Panc1 (cell line): ENCODE results near the gene CSRP3. TPM values are rescaled to one million over a fixed set of nuclear protein-coding genes. Genes with fewer than 3 reads are reported as not detected.

Experiments used
- ATAC-seq: fragments of 200-7000 bp; cut with Tn5 transposase; 2 replicates; pipeline ENCODE4 v1.9.1; 2020; ENCODE audit warnings: mild to moderate bottlenecking, moderate library complexity
- BruUV-seq: library from RNA; stranded (reverse); fragments of 400-500 nt; replicated peaks from 2 replicates; lab custom pipeline; 2021; lab: Mats Ljungman, UMichigan
- CTCF ChIA-PET: fragments of 300-600 bp; sonication (Branson Sonifier 250); formaldehyde crosslinking; loops from one replicate; lab custom pipeline; 2022; ENCODE audit warnings: antibody characterized with exemption; lab: Charles Lee
- POLR2A ChIA-PET: fragments of 300-600 bp; sonication (Branson Sonifier 250); formaldehyde crosslinking; loops from one replicate; lab custom pipeline; 2022; ENCODE audit warnings: antibody characterized with exemption; lab: Charles Lee
- DNase-seq: peaks from one replicate; pipeline ENCODE4 v3.0.0-alpha.2; 2010; ENCODE audit warnings: low read depth, low spot score
- H3K27ac ChIP-seq: 2 replicates; pipeline ENCODE4 v1.5.1; 2011; ENCODE audit warnings: mild to moderate bottlenecking, low read length, inconsistent platforms
- H3K27me3 ChIP-seq: fragments of 200-500 bp; sonication (Bioruptor generic); 2 replicates; pipeline ENCODE4 v1.6.0; 2014; ENCODE audit warnings: low read length, inconsistent platforms; ENCODE audit not compliant: control insufficient read depth, insufficient read depth
- H3K36me3 ChIP-seq: fragments of 200-500 bp; sonication (Bioruptor generic); 2 replicates; pipeline ENCODE4 v1.5.1; 2014; ENCODE audit warnings: inconsistent platforms, mild to moderate bottlenecking, low read length, moderate library complexity; ENCODE audit not compliant: control insufficient read depth, insufficient read depth
- H3K4me1 ChIP-seq: 2 replicates; pipeline ENCODE4 v1.5.1; 2011; ENCODE audit warnings: inconsistent platforms, mild to moderate bottlenecking, low read length, moderate library complexity; ENCODE audit not compliant: control insufficient read depth, insufficient read depth
- H3K4me3 ChIP-seq, 2 experiments: 2 replicates each; pipeline ENCODE4 v1.5.1; 2011 to 2012; ENCODE audit warnings: low read depth in 2 of 2, low read length in 2 of 2, mild to moderate bottlenecking in 2 of 2, inconsistent platforms in 1 of 2, moderate library complexity in 1 of 2
- H3K9me3 ChIP-seq: fragments of 200-500 bp; sonication (Bioruptor generic); 2 replicates; pipeline ENCODE4 v1.5.1; 2014; ENCODE audit warnings: low read depth, mild to moderate bottlenecking, inconsistent platforms, low read length, moderate library complexity; ENCODE audit not compliant: control insufficient read depth, insufficient read depth
- CTCF ChIP-seq: fragments of 450-650 bp; IDR thresholded peaks from 2 replicates; pipeline ENCODE4 v1.5.1; 2017; ENCODE audit warnings: mild to moderate bottlenecking
- POLR2AphosphoS5 ChIP-seq: IDR thresholded peaks from 2 replicates; pipeline ENCODE4 v1.6.1; 2012; ENCODE audit warnings: mild to moderate bottlenecking, low read depth, low read length, moderate library complexity
- SIN3A ChIP-seq: IDR thresholded peaks from 2 replicates; pipeline ENCODE4 v1.6.1; 2012; ENCODE audit warnings: low read depth, mild to moderate bottlenecking, low read length, moderate library complexity, borderline replicate concordance; ENCODE audit not compliant: insufficient read depth
- TCF7L2 ChIP-seq: IDR thresholded peaks from 2 replicates; pipeline ENCODE4 v1.6.1; 2011; ENCODE audit warnings: mild to moderate bottlenecking, low read depth, low read length, inconsistent platforms
- in situ Hi-C: cut with HindIII; loops from 2 replicates; pipeline ENCODE4 v1.10.0; 2016; ENCODE audit warnings: low sequenced_read_pairs, low pct_unique_long_range_greater_than_20kb
- intact Hi-C: fragments of 100-400 bp; cut with micrococcal nuclease; formaldehyde crosslinking; loops from one replicate; pipeline ENCODE4 v1.10.0; 2022; ENCODE audit not compliant: unreplicated experiment
- total RNA-seq: library from RNA; stranded (reverse); gene quantifications from one replicate; pipeline ENCODE4 v1.2.1, GENCODE V29; 2021; ENCODE audit not compliant: unreplicated experiment
- TF ChIP-seq, protein P1 (sequence below), 2 experiments: IDR thresholded peaks; 2 replicates each; pipeline ENCODE4 v1.6.1; 2011 to 2012; ENCODE audit warnings: low read depth in 2 of 2, control low read depth in 1 of 2, low read length in 1 of 2, mild to moderate bottlenecking in 1 of 2, moderate library complexity in 1 of 2; ENCODE audit not compliant: insufficient read depth in 1 of 2

Gene CSRP3
- total RNA-seq, 1 experiment from 2014 or later: not detected

DNA sequence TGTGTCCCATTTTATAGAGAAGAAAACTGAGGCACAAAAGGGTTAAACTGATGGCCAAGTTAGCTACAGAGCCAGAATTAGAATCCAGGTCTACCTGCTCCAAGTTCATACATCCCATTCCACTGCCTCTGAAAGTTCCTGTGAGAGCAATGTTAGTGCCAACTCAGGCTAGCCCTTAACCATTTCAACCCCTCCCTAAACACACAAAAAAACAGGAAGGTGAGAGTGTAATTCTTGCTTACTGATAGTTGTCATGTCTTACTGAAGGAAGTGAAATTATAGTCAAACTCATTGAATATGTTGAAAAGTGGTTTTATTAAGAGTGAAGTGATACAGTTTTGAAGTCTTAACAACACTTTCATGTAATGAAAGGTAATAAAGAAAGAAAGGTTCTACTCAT lies 41.8 kb upstream of the CSRP3 start:
- Histone ChIP-seq H3K27me3 (no peaks in the 10 kb centered on the region), H3K36me3 (no peaks in the 10 kb centered on the region), H3K9me3 (no peaks in the 10 kb centered on the region), H3K4me1 (peaks cover 14% of the 10 kb centered on the region), H3K4me3 (no peak overlapping the region), H3K27ac (no peak overlapping the region)
- BruUV-seq: no TSS peak
- DNase-seq: no peak
- POLR2A ChIA-PET: interaction anchor here (0.6 kb wide), 1 partner anchor 19 kb away, joined by 3 read pairs; no protein-coding TSS in a partner anchor
- in situ Hi-C loops: no loop called here
- CTCF ChIA-PET: no interaction called here
- intact Hi-C loops: no loop called here
- TF ChIP-seq, protein P1, sequence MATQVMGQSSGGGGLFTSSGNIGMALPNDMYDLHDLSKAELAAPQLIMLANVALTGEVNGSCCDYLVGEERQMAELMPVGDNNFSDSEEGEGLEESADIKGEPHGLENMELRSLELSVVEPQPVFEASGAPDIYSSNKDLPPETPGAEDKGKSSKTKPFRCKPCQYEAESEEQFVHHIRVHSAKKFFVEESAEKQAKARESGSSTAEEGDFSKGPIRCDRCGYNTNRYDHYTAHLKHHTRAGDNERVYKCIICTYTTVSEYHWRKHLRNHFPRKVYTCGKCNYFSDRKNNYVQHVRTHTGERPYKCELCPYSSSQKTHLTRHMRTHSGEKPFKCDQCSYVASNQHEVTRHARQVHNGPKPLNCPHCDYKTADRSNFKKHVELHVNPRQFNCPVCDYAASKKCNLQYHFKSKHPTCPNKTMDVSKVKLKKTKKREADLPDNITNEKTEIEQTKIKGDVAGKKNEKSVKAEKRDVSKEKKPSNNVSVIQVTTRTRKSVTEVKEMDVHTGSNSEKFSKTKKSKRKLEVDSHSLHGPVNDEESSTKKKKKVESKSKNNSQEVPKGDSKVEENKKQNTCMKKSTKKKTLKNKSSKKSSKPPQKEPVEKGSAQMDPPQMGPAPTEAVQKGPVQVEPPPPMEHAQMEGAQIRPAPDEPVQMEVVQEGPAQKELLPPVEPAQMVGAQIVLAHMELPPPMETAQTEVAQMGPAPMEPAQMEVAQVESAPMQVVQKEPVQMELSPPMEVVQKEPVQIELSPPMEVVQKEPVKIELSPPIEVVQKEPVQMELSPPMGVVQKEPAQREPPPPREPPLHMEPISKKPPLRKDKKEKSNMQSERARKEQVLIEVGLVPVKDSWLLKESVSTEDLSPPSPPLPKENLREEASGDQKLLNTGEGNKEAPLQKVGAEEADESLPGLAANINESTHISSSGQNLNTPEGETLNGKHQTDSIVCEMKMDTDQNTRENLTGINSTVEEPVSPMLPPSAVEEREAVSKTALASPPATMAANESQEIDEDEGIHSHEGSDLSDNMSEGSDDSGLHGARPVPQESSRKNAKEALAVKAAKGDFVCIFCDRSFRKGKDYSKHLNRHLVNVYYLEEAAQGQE (IDR thresholded peaks at IDR 0.05; ENCODE audit: insufficient read depth in 1 of 2, low read depth in 2 of 2, low read length in 1 of 2): no peak
- TF ChIP-seq TCF7L2 (no peak), CTCF (no peak), POLR2AphosphoS5 (no peak), SIN3A (no peak)
- no peak for ATAC-seq

- in situ Hi-C loops: no loop called here
- Histone ChIP-seq H3K27me3 (no peaks in the 10 kb centered on the region), H3K9me3 (no peaks in the 10 kb centered on the region), H3K4me1 (peaks cover 17% of the 10 kb centered on the region), H3K27ac (no peak overlapping the region), H3K36me3 (no peaks in the 10 kb centered on the region; the same call in 1 of the 2 replicates), H3K4me3 (no peak overlapping the region)
- BruUV-seq: no TSS peak
- TF ChIP-seq TCF7L2: no peak
- TF ChIP-seq, protein P1 (IDR thresholded peaks at IDR 0.05; ENCODE audit: insufficient read depth in 1 of 2, low read depth in 2 of 2, low read length in 1 of 2): no peak
- no peak for TF ChIP-seq CTCF
- no peak for TF ChIP-seq POLR2AphosphoS5
- no peak for TF ChIP-seq SIN3A
- POLR2A ChIA-PET: no interaction called here
- intact Hi-C loops: no loop called here
- DNase-seq (no peak), ATAC-seq (no peak)
- CTCF ChIA-PET: interaction anchor here (0.6 kb wide), 1 partner anchor 15 kb away, joined by 6 read pairs; no protein-coding TSS in a partner anchor
These were observed 41.4 kb upstream of the CSRP3 start for GRCh38 chr11:19243143-19243542.
